Keratinocyte (primary cell): ENCODE measurements around the gene DUSP3.

Experiments
- EZH2 ChIP-seq: IDR thresholded peaks from one replicate; pipeline ENCODE4 v1.6.1; 2012; ENCODE audit warnings: inconsistent platforms, mild to moderate bottlenecking, low read length, moderate library complexity
- TF ChIP-seq, protein P1 (sequence below), 3 experiments: IDR thresholded peaks in 1 of 3; conservative IDR thresholded peaks in 1 of 3; optimal IDR thresholded peaks in 1 of 3; 2 replicates in 2 of 3; 3 replicates in 1 of 3; pipeline versions ENCODE3 to v1.5.1; 2011; ENCODE audit warnings: low read length in 3 of 3, mild to moderate bottlenecking in 3 of 3, moderate library complexity in 2 of 3, control low read depth in 1 of 3, inconsistent platforms in 1 of 3; ENCODE audit not compliant: insufficient read depth in 2 of 3; ENCODE audit errors: extremely low read depth in 1 of 3

DNA sequence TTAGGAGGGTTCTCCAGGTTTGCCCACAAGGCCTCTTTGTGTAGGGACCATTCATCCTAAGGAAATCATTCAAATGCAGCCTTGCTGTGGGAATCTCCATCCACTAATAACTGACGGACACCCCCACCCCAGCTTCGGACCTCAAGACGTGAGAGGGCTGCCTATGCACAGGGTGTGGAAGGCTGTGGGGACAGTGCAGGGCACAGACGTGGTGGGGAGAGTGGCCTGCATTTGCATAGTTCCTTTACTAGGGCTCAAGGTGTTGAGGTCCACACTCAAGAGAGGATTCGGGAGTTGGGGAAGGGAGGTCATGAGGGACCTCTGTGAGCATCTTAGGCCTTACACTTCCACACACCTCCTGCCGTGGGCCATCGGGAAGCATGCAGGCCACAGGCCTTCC is 9.8 kb downstream of the DUSP3 start:
- TF ChIP-seq, protein P1, sequence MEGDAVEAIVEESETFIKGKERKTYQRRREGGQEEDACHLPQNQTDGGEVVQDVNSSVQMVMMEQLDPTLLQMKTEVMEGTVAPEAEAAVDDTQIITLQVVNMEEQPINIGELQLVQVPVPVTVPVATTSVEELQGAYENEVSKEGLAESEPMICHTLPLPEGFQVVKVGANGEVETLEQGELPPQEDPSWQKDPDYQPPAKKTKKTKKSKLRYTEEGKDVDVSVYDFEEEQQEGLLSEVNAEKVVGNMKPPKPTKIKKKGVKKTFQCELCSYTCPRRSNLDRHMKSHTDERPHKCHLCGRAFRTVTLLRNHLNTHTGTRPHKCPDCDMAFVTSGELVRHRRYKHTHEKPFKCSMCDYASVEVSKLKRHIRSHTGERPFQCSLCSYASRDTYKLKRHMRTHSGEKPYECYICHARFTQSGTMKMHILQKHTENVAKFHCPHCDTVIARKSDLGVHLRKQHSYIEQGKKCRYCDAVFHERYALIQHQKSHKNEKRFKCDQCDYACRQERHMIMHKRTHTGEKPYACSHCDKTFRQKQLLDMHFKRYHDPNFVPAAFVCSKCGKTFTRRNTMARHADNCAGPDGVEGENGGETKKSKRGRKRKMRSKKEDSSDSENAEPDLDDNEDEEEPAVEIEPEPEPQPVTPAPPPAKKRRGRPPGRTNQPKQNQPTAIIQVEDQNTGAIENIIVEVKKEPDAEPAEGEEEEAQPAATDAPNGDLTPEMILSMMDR (optimal IDR thresholded peaks at IDR 0.05 in 1 of 3, IDR thresholded peaks at IDR 0.05 in 1 of 3, conservative IDR thresholded peaks at IDR 0.05 in 1 of 3; ENCODE audit: extremely low read depth in 1 of 3, insufficient read depth in 2 of 3, low read length in 3 of 3), result no peak
- TF ChIP-seq EZH2, result no peak
